HUES48 (cell line): ENCODE results near the gene WNK4.
A peak's percentile ranks its signal among the peaks of the same experiment; 100 is the strongest.
"Not testable (repeated sequence)": the region's sequence is repeated elsewhere in the genome, so short reads cannot be mapped to it uniquely, and the experiment has no call there.

Source experiments
- H3K27ac ChIP-seq: one replicate; pipeline ENCODE4 v1.7.0; 2013; ENCODE audit warnings: low read depth, low read length, inconsistent platforms
- H3K27me3 ChIP-seq: 2 replicates; pipeline ENCODE4 v1.6.1; 2013; ENCODE audit warnings: mild to moderate bottlenecking, low read length; ENCODE audit not compliant: control insufficient read depth, insufficient read depth
- H3K36me3 ChIP-seq: 2 replicates; pipeline ENCODE4 v1.6.1; 2013; ENCODE audit warnings: low read length; ENCODE audit not compliant: control insufficient read depth, insufficient read depth
- H3K4me1 ChIP-seq: 2 replicates; pipeline ENCODE4 v1.6.1; 2013; ENCODE audit warnings: mild to moderate bottlenecking, low read length; ENCODE audit not compliant: control insufficient read depth, insufficient read depth
- H3K4me3 ChIP-seq: 2 replicates; pipeline ENCODE4 v1.5.1; 2013; ENCODE audit warnings: mild to moderate bottlenecking, low read depth, low read length
- H3K9ac ChIP-seq: 2 replicates; pipeline ENCODE4 v1.6.1; 2013; ENCODE audit warnings: mild to moderate bottlenecking, low read depth, low read length, moderate library complexity
- H3K9me3 ChIP-seq: 2 replicates; pipeline ENCODE4 v1.6.1; 2013; ENCODE audit warnings: low read length; ENCODE audit not compliant: control insufficient read depth, insufficient read depth

Gene WNK4

DNA sequence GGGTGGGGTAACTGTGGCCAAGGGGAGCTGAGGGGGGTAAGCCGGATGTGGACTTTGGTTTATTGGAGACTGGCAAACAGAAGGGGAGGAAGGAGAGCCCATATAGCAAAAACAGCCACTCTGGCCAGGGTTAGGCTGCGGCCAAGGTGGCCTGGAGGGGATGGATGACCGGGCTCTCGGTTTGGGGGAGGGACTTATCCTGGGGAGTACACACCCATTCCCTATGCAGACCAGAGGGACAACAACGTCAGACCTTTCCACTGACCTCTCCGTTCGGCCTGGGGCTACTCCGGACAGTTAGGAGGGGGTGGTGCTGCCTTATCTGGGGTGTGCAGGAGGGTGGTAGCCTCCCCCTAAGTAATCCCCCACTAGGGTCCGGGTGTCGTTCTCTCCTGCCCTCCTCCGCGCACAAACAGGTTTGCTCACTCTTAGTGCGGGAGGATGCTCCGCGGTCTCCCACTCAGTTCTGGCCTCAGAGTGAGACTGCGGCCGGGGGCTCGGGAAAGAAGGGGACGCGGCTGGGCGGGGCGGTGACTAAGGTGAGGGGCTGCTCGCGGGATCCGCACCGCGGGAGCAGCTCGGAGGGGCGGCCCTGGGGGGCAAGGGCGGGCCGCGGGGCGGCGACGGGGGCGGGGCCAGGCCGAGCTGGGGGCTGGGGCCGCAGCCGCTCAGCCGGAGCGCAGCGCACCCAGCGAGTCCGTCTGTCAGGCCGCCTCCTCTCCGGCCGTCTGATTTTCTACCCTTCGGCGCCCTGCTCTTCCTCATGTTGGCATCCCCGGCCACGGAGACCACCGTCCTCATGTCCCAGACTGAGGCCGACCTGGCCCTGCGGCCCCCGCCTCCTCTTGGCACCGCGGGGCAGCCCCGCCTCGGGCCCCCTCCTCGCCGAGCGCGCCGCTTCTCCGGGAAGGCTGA, at the start of gene WNK4:
WNK4 (plus strand) TSS at position 675 of the 915 bp plus-strand sequence; CDS start at position 764, 89 bp downstream.
- Histone ChIP-seq H3K27ac (peak within 1 kb of the TSS; percentile 68), H3K36me3 (peaks cover 38% of the 10 kb centered on the region), H3K4me1 (0 out of 2 replicates have a peak, but pooled peaks cover 5% of the 10 kb centered on the region), H3K27me3 (peaks cover 20% of the 10 kb centered on the region), H3K9ac (no peak within 1 kb of the TSS; the same call in 1 of the 2 replicates), H3K9me3 (no peaks in the 10 kb centered on the region), H3K4me3 (peak within 1 kb of the TSS; percentile 63)

GRCh38 chr17:42740699-42741098, 39.7 kb upstream of the WNK4 start:
- Histone ChIP-seq H3K4me1 (peaks cover 16% of the 10 kb centered on the region), H3K9ac (no peak overlapping the region), H3K27me3 (peaks cover 7% of the 10 kb centered on the region), H3K27ac (no peak overlapping the region), H3K4me3 (no peak overlapping the region), H3K9me3 (no peaks in the 10 kb centered on the region), H3K36me3 (no peaks in the 10 kb centered on the region)

DNA sequence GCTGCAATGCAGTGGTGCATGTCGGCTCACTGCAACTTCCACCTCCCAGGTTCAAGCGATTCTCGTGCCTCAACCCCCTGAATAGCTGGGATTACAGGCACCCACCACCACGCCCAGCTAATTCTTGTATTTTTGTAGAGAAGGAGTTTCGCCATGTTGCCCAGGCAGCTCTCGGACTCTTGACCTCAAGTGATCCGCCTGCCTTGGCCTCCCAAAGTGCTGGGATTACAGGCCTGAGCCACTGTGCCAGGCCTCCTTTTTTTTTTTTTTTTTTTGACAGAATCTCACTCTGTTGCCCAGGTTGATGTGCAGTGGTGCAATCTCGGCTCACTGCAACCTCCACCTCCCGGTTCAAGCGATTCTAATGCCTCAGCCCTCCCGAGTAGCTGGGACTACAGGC, 37.5 kb upstream of the WNK4 start:
- not testable (repeated sequence) for H3K4me3 ChIP-seq, H3K9ac ChIP-seq, H3K36me3 ChIP-seq, H3K27ac ChIP-seq, H3K9me3 ChIP-seq
- Histone ChIP-seq H3K4me1 (peaks cover 16% of the 10 kb centered on the region), H3K27me3 (peaks cover 14% of the 10 kb centered on the region)

- Histone ChIP-seq H3K4me1 (peaks cover 16% of the 10 kb centered on the region), H3K9me3 (no peaks in the 10 kb centered on the region), H3K36me3 (no peaks in the 10 kb centered on the region), H3K27ac (peak overlapping the region; percentile 96), H3K9ac (peak overlapping the region; percentile 82), H3K4me3 (peak overlapping the region; percentile 85), H3K27me3 (peaks cover 14% of the 10 kb centered on the region)
Observed at GRCh38 chr17:42743595-42744282, 36.7 kb upstream of the WNK4 start.

DNA sequence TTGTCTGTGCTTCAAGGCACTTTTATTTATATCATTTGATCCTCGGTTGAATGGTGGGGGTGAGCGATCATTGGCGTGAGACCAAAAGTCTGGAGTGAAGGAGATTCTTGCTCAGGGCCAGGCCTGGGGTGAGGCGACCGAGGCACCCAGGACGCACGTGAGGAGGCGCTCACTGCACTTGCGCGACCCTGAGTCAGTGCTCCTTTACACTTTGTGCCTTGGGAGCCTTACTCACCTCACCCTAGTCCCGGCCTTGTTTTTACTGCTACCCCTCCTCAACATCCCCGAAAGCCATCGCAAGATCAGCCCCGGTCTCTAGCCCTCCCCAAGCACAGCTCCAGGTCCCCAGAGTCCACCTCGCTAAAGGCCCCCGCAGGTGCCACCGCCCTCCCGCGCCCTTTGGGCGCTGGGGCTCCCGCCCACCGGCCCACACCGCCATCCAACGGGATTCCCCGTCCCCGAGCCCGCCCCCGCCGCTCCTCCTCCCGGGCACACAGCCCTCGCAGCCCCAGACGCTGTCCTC, 36.1 kb upstream of the WNK4 start:
- peak overlapping the region; percentile 82 for H3K9ac ChIP-seq
- H3K4me3 ChIP-seq, result peak overlapping the region; percentile 85
- no peaks in the 10 kb centered on the region for H3K9me3 ChIP-seq
- no peaks in the 10 kb centered on the region for H3K36me3 ChIP-seq
- peak overlapping the region; percentile 96 for H3K27ac ChIP-seq
- peaks cover 14% of the 10 kb centered on the region for H3K27me3 ChIP-seq
- peaks cover 16% of the 10 kb centered on the region for H3K4me1 ChIP-seq

DNA sequence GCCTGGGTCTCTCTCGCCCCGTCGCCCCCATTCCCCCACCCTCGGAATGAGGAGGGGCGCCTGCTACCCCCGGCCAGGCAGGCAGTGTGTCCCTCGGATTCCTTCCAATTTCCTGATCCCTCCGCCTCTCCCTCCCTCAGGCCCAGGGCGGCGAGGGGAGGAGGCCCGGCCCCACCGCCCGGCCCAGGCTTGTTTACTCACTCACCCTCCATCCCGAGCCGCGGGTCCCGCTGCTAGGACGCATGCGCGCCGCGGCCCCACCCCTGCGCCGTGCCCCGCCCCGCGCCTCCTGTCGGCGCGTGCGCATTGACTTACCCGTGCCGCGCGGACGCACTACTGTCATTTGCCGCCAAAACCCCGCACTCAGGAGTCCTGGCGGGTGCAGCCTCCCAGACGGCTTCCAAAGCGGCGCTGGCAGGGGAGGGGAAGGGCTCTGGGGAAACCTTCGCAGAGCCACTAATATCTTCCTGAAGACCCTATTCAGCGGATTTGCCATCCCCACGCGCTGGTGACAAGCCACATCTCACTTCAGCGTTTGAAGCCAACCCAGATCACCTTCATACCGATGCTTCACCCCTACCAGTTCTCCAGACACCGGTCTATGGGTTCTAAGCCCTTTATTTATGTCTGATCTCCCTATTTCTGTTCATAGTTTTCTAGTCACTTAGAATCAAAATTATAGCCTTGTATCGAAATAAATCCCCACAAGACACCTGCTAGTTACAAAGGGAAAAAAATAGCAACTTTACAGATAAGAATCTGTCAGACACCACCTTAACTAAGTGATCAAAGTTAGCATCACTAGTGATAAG, 35.4 kb upstream of the WNK4 start, which contains the start of gene EZH1:
EZH1 (minus strand) TSS at position 235 of the 812 bp plus-strand sequence. CDS start 16,099 bp downstream, outside the sequence.
- Histone ChIP-seq H3K4me1 (peaks cover 16% of the 10 kb centered on the region), H3K27ac (peak within 1 kb of the TSS; percentile 96), H3K36me3 (no peaks in the 10 kb centered on the region), H3K4me3 (peak within 1 kb of the TSS; percentile 85), H3K27me3 (peaks cover 14% of the 10 kb centered on the region), H3K9ac (peak within 1 kb of the TSS; percentile 82), H3K9me3 (no peaks in the 10 kb centered on the region)

DNA sequence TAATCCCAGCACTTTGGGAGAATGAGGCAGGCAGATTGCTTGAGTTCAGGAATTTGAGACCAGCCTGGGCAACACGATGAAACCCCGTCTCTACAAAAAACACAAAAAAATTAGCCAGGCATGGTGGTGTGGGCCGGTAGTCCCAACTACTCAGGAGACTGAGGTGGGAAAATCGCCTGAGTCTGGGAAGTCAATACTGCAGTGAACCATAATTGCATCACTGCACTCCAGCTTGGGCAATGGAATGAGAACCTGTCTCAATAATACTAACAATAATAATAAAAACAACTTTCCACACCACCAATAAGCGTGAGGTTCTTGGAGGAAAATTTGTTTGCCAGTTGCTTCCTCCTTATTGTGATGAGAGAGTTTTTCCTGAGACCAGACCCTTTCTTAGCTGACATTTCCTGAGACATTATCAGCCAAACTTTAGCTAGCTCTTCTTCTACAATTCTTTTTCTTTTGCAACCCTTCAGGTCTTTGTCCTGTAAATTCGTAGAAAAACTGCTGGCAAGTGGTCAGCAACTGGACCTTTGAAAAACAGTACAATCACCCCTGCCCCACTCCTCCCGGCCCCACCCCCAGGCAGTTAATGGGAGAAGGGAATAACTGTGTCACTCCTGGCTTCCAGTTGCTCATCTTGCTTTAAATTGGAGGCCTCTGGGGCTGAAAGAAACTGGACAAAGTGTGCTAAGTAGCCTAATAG, 32.1 kb upstream of the WNK4 start:
- no peaks in the 10 kb centered on the region for H3K9me3 ChIP-seq
- H3K27ac ChIP-seq, result no peak overlapping the region
- H3K9ac ChIP-seq, result no peak overlapping the region
- H3K27me3 ChIP-seq, result peaks cover 14% of the 10 kb centered on the region
- no peak overlapping the region for H3K4me3 ChIP-seq
- peaks cover 9% of the 10 kb centered on the region for H3K4me1 ChIP-seq
- no peaks in the 10 kb centered on the region for H3K36me3 ChIP-seq

DNA sequence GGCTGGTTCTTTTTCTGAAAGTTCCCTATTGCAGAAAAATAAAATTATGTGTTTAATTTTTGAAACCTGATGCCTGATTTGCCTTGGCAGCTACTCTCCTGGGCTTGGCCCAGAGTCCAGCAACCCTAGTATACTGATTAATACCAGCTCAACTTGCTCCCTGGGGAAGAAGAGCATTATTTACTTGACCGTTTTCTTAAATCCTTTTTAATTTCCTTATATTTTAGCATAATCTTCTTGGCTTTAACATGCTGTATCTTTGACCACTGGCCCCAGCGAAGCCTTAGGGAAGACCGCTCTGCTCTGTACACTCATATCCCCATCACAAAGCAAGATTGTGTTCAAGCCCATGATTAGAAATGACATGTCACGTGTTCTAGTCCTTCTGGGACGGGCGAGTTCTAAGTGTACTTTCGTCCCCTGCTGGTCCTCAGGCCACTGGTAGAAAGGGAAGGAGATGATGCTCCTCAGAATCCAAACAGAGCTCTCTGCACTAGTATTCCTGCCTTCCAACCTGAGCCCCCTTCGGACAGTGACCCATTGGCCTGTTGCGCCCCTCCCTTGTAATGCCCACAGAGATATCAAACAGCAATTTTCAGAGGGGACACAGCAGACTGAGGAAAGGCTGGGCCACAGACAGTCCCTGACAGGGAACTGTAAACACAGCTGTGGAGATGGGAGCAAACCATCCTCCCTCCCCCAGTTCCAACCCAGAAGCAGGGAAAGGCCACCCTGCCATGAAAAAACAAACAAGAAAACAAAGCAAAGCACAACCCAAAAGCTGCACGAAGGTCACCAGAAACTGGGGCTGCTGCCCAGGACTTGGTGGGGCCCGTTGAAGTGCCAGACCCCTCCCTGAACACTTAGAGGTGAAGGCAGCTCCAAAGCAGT, 31.3 kb upstream of the WNK4 start:
- Histone ChIP-seq H3K4me1 (peaks cover 2% of the 10 kb centered on the region; the same call in 1 of the 2 replicates), H3K27me3 (peaks cover 14% of the 10 kb centered on the region), H3K4me3 (no peak overlapping the region), H3K9me3 (no peaks in the 10 kb centered on the region), H3K27ac (no peak overlapping the region), H3K36me3 (no peaks in the 10 kb centered on the region), H3K9ac (no peak overlapping the region)

GRCh38 chr17:42750739-42751344, 29.6 kb upstream of the WNK4 start:
- Histone ChIP-seq H3K9ac (no peak overlapping the region), H3K4me1 (no peaks in the 10 kb centered on the region), H3K27me3 (peaks cover 5% of the 10 kb centered on the region), H3K4me3 (no peak overlapping the region), H3K27ac (no peak overlapping the region), H3K9me3 (no peaks in the 10 kb centered on the region), H3K36me3 (no peaks in the 10 kb centered on the region)
